Hematopoietic multipotent progenitor cell treated with erythropoietin and hydrocortisone succinate and interleukin-3 and kit ligand, for 4 days (in vitro differentiated cells): ENCODE results near the gene HSP90B1.
A peak's percentile ranks its signal among the peaks of the same experiment; 100 is the strongest.

Source experiments
- DNase-seq: peaks from one replicate; pipeline ENCODE4 v3.0.0-alpha.2; 2015

HSP90B1 gene

DNA sequence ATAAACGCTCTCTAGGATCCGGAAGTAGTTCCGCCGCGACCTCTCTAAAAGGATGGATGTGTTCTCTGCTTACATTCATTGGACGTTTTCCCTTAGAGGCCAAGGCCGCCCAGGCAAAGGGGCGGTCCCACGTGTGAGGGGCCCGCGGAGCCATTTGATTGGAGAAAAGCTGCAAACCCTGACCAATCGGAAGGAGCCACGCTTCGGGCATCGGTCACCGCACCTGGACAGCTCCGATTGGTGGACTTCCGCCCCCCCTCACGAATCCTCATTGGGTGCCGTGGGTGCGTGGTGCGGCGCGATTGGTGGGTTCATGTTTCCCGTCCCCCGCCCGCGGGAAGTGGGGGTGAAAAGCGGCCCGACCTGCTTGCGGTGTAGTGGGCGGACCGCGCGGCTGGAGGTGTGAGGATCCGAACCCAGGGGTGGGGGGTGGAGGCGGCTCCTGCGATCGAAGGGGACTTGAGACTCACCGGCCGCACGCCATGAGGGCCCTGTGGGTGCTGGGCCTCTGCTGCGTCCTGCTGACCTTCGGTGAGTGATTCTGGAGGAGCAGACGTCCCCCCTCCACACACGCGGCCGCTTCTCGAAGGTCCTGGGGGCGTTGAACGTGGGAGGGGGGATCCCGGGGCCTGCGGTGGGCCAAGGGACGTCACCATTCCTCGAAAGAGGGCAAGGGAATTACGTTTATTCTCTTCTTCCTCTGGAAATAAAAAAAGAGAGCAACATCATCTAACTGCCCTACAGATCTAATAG lies at the start of gene HSP90B1:
TSS of gene HSP90B1 (plus strand) at position 377 of the 753 bp plus-strand sequence. CDS start at position 483, 106 bp downstream.
- DNase-seq = peak; percentile 100

DNA sequence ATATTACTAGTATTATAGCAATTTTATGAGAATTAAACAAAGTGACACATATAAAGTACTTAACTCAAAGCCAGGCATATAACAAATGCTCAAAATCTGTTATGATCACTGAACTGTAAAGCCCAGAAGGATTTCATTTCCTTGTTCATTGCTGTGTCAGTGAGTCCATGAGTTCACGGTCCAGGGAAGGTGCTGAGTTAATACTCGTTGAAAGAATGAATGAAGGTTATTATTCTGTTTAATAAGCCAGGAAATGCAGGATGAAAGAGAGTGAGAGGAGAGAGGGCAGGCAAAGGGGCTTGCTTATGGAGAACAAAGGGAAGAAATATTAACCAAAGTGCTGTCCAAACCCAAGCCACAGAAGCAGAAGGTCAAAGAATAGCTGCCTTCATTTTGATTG lies 48.9 kb upstream of the HSP90B1 start:
- no peak for DNase-seq

DNA sequence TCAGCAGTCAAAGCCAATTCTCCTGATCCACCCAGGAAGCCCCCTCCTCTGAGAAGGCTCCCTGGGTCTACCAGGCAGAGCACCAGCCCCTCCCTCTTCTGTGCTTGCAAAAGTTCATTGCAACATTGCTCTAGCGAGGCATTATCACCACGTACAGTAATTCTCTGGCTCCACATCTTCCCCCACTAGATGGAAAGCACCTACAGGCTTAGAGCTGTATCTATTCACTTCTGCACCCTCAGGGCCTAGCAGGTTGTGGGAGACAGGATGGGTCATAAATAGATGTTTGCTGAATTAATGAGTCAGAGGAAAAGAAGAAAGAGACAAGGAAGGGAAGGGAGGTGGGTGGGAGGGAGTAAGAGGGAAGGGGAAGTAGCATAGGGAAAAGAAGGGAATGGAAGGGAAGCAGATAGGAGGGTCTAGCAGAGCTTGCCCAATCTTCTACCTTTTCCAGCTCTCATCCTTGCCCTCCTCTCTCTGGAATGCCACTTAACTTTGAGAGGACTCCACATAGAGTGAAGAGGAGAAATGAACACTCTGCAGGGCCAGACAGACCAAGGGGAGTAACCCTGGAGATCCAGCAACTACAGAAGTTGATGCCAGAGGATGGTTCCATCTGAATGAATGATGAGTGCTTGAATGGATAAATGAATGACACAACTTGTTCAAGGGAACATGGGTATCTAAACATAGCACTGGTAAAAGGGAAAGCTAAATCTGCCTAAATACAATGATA lies 47.2 kb upstream of the HSP90B1 start:
- peak; percentile 27 for DNase-seq

DNA sequence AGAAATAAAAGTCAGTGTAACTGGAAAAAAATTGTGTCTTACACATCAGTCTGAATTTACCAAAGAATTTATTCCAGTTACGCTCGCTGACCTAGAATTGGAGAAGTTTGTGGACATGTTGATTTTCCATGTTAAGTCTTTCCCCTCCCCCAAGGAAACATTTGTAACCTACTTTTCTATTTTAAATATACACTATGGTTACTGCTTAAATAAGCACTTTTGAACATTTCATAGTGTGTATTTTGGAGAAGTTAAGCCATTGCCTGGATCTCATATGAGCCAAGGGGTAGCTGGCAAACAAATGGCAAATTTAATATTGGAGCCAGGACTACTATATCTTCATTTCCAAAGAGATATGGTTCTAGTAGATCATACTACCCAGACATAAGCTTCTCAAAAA lies 46.3 kb upstream of the HSP90B1 start:
- DNase-seq = no peak

DNA sequence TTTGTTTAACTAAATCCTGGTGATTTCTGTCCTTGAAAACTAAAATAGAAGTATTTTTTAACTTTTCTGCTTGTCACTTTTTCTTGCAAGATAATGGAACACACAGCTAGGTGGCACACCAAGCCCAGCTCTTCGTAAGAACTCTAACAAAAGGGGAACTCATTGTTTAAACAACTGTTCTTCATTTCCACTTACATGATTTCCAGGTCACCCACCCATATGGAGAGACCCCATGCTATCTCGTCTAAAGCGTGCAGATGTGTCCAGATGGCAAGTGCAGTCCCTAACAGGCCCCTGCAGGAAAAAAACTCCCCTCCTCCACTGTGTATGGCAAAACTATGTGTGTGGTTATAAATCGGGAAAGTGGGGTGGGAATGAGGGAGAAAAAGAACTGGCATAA lies 45.9 kb upstream of the HSP90B1 start:
- DNase-seq = peak; percentile 81

DNA sequence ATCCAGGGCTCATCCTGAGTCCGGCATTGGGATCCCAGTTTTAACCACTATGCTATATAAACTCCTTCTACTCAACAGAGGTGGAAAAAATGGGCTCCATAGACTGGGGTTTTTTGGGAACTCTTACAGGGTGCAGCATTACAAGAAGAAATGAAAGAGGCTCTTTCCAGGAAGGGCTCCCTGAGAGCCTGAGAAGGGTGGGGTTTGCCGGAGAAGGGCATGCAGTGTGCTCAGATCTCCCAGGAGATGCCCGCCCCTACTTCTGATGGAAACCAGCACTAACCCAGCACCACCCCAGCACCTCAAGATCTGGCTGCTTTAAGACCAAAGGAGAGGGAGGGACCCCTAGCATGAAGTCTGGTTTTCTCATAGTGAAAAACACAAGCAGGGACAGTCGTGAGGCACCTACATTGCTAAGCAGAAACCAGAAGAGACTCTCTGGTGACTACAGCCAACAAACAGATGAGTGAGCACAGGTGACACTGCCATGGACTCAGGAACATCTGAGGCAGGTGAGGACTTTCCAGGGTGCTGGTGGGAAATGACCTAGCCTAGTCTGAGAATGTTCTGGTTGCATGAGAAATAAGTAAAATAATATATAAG lies 43.9 kb upstream of the HSP90B1 start:
- no peak for DNase-seq

DNA sequence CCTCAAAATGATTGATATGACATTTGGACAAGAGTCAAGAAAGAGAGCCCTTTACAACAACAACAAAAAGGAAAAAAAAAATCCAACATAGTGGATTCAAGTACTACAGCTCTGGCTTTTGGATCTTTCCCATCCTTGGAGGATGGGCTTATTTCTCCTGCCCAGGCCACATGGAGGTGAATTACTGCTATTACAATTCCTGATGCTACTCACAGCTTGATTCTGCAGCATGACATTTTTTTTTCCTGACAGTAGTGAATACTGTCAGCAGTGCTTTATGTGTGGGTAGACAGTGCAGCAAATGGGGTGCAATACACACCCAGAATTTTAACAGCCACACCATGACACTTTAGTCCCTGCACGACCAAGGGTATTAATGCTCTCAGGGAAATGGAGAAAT lies 42.5 kb upstream of the HSP90B1 start:
- DNase-seq = no peak

DNA sequence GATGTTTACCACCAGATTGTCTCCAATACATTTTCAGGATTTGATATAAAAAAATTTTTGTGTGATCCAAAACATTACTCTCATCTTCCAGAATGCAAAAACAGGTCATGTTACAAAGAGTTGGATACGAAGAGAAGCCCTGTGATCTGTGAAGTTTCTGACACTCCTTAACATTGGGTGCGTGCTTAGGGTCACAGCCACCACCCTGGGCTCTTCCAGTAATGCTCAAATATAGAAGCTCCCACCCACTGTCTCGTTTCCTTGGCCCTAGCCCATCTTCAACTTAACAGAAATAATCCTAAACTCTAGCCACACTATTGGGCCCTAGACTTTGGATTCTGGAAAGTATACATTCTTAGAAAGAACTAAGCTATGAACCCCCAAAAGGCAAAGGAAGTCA lies 32.9 kb upstream of the HSP90B1 start:
- no peak for DNase-seq

DNA sequence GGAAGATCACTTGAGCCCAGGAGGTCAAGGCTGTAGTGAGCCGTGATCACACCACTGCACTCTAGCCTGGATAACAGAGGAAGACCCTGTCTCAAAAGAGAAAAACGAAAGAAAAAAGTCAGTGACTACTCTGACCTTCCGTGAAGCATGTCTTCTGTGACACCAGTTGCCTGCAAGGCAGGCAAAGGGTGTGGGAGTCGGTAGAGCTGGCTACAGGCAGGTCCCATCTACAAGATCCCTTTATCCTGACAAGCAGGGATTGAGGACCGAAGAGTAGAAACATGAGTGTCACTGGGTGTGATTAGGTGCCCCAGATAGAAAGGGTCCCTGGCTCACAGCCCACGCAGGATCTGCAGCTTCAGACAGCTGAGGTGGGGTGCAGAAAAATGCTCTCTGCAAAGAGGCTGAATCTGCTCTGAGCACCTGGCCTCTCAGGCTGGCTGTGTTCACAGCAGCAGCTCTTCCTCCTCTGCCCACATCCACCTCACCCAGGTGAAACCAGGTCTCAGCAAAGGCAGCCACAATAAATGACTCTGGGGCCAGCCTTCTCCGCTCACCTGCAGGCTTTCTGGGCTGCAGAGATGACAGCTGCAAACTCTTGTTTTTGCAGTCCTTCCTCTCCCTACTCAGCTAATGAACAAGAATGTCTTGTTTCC lies 28.6 kb upstream of the HSP90B1 start:
- no peak for DNase-seq

DNA sequence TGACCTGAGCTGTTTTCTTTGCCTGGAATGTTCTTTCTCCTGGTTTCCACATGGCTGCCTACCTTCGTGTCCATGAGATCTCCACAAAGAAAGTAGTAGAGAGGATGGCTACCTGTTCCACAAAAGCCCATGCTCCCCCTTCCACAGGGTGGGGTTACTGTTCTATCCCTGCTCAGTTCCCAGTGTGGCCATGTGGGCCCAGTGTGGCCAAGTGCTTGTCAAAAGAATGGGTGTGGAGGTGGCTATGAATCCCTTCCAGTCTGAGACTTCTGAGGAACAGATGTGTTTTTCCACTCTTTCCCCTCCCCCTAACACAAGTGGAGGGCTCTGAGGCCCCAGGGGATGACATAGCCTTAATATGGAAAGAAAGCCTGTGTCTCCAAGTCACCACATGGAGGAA lies 26.2 kb upstream of the HSP90B1 start:
- no peak for DNase-seq

DNA sequence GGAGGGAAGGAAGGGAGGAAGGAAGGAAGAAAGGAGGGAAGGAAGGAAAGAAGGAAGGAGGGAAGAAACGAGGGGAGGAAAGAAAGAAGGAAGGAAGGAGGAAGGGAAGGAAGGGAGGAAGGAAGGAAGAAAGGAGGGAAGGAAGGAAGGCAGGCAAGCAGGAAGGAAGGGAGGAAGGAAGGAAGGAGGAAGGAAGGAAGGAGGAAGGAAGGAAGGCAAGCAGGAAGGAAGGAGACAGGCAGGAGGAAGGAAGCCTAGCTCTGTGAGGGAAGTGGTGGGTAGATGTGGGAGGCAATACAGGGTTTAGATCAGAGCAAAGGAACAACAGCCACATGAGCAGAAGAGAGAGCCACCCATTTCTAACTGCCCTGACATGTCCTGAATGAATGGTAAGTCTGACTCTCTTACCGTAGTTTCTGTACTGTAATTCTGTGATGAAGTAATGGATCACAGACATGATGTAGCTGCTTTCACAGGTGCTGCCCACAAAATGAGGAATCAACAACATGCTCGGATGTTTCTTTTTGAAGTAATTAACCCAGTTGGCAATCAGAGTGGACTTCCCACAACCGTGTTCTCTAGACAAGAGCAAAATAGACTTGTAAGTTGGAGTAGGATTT lies 24.4 kb upstream of the HSP90B1 start:
- DNase-seq = no peak

DNA sequence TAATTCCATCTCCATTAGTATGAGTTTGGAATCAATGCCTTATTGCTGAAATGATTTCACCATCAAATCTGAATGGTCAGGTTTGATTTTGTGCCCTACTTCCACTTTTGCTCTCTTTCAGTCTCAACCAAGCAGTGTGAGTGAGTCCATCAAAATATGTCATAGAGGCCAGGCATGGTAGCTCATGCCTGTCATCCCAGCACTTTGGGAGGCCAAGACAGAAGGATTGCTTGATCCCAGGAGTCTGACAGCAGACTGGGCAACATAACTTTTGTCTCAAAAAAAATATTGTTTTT lies 22.0 kb upstream of the HSP90B1 start:
- no peak for DNase-seq

DNA sequence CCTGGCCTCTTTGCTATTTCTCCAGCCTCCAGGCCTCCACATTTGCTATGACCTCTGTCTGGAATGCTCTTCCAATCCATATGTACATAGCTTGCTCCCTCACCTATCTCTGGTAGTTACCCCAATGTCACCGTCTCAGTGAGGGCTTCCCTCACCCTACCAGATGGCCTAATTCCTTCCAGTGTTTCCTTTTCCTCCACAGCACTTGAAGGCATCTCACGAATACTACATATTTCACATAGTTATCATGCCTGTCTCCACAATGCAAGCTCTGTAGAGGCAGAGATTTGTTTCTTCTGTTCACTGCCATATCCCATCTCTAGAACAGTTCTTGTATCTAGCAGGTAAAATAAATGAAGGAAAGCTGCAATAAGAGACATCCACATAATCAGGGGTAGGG lies 21.3 kb upstream of the HSP90B1 start:
- DNase-seq = no peak

DNA sequence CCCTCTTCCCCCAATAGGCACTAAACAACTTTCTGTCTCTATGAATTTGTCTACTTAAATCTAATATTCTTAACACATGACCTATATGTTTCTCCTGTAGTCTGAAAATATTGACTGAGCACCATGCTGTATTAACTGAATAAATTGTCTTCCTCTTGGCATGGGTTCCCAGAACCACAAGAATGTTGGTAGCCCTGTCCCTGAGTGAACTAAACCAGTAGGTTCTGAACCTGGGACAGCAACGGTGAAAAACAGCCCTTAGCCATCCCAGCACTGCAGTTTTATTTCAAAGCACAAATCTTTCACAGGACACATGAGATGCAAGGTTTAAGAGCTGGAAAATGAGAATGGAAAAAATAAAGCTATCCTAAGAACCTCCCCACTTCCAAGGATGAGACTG lies 20.4 kb upstream of the HSP90B1 start:
- no peak for DNase-seq

DNA sequence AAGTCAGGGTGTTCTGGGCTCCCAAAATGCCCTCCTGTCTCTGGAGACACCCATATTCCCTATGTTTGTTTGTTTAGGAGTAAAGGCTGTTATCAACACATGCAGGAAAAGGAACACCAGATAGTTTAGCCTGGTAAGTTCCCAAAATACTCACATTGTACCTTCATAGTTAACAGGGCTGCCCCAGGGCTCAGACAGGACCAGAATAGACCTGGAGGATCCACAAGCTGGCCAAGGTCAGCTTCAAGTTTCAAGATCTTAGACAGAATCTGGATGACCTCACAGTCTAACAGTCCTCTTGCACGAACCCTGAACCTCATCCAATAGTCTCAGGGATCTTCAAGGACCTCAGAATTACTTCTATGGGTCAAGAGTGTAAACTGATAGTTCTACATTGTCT lies 18.1 kb upstream of the HSP90B1 start:
- DNase-seq = no peak

DNA sequence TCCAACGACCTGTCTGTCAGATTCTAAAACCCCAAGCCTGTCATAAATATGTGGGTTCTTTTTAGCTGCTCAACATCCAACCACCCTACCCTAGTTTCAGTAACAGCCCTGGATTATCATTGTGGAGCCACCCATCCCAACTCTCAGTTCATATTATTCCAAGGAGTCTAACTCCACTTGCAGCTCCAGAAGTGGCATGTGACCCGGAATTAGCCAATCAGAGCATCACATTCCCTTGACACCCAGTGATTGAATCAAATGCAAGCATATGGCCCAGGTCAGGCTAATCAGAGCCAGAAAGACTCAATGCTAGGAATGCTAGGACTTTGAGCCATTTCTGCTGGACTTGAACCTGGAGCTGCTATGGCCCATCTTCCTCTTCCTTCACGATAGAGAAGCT lies 17.1 kb upstream of the HSP90B1 start:
- no peak for DNase-seq

DNA sequence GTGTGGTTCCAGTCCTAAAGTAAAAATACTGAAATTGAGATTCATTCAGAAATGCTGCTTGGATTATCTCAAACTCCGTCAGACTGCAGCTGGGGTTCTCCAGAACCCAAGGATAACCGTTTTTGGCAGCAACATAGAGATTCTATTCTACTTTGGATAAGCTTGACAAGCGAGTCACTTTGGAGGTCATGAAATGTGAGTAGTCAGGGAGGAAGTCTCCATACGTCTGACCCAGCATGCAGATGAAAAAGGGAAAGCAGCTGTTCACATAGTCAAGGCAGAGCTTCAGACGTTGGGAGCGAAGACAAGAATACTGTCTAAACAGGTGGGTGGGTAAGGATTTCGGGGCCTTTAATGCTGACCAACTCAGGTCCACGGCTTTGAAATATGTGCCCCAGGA lies 14.9 kb upstream of the HSP90B1 start:
- DNase-seq = no peak

DNA sequence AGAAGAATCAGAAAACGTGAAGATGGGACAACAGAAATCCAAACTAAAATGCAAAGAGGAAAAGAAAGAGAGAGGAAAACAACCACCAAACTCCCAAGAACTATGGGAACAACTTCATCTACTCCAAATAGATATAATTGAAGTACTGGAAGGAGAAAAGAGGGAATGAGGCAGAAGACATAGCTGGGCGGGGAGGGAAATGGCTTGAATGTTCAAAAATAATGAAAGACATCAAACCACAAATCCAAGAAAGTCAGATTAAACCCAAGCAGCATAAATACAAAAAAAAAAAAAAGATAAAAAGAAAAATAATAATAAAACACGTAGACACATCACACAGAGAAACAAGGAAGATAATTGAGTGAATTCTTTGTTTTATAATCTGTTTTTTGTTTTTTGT lies 12.3 kb upstream of the HSP90B1 start:
- DNase-seq = no peak

DNA sequence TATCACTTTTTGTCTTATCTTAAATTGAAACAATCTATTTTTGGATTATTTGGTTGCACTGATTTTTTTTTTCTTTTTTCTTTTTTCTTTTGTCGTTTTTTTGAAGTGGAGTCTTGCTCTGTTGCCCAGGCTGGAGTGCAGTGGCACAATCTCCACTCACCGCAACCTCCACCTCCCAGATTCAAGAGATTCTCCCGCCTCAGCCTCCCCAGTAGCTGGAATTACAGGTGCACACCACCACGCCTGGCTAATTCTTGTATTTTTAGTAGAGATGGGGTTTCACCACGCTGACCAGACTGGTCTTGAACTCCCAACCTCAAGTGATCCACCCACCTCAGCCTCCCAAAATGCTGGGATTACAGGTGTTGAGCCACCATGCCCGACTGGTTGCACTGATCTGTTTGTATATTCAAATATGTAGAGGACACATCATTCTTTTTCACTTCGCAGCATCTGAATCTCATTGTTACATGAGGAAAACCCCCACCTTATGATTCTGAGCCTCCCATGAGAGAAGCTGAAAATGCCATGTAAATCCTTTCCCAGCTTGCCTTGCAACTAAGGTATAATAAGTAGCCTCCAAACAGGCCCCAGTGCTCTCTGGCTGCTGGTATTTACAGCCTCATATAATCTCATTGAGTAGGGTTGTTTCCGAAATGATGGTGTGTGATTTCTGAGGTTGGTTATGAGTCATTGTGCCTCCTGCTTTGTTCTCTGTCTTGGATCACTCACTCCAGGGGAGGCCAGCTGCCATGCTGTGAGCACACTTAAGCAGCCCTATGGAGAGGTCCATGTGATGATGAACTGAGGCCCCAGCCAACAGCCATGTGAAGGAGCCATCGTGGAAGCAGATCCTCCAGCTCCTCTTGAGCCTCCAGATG lies 5.2 kb upstream of the HSP90B1 start:
- DNase-seq = no peak

DNA sequence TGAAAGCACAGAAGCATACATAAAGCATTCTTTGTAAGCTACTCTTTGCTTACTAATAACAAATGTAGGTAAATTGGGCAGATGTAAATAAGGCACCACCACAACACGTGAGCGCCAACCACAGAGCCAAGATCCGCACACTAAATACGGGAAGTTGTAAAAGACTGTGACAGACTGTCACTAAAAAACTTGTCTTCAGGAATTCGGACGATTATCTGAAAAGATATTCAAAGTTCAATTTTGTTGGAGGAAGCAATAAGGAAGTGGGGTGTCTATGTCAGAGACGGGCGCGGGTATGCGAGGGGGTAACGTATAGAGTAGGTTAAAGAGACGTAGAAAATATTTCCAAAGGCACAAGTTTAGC lies 1.5 kb upstream of the HSP90B1 start:
- DNase-seq = peak; percentile 80

DNA sequence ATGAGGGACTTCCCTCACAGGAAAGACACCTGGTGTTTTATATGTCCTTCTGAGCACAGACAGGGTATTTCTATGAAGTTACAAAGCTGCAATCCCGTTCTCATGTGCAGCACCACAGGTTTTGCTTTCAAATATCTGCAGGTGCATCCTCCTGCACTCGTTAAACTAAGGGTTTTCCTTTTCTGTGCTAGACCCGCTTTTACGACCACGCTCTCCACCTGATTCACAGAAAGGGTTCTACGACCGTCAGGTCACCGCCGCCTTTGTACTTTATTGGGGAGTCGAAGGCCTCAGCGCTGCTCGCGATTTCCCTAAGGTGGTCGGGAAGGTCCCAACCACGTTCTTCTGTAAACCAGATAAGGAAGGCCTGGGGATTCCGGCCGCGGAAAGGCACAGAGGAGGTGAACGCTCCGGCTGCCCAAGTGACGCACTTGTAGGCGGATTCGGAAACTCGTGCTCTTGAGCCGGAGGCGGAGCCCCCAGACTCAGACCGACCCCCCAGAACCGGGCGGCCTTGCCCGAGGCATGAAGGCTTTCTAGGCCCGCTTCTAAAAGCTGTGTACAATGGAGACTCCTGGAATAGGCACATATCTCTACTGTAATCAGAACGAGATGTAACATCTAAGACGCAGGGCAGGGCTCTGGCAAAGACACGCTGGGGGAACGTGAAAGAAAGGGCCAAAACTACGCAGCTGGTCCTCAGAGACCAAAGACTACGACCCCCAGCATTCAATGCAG lies 995 bp upstream of the HSP90B1 start:
- DNase-seq = peak; percentile 97

DNA sequence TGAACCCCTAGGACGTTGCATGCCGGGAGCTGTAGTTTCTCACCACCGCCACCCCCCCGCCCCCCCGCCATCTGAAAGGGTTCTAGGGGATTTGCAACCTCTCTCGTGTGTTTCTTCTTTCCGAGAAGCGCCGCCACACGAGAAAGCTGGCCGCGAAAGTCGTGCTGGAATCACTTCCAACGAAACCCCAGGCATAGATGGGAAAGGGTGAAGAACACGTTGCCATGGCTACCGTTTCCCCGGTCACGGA lies 501 bp upstream of the HSP90B1 start:
- no peak for DNase-seq
